IMR-90 (cell line): Measurements from ENCODE around the gene MYBPHL. TPM values are rescaled to one million over a fixed set of nuclear protein-coding genes. Genes with fewer than 3 reads are reported as not detected.
A peak's percentile ranks its signal among the peaks of the same experiment; 100 is the strongest.

ENCODE experiments used
- ATAC-seq: fragments of 200-7000 bp; cut with Tn5 transposase; 2 replicates; pipeline ENCODE4 v1.9.1; 2020; ENCODE audit warnings: low read depth, mild to moderate bottlenecking, moderate library complexity
- BruUV-seq: library from RNA; stranded (reverse); fragments of 400-500 nt; replicated peaks from 2 replicates; lab custom pipeline; 2021; lab: Mats Ljungman, UMichigan
- CTCF ChIA-PET: fragments of 300-600 bp; formaldehyde crosslinking; extraction: SDS; loops from one replicate; lab custom pipeline; 2021; ENCODE audit warnings: antibody characterized with exemption; lab: Yijun Ruan, JAX
- POLR2A ChIA-PET: fragments of 300-600 bp; sonication (Branson Sonifier 250); formaldehyde crosslinking; loops from one replicate; lab custom pipeline; 2022; ENCODE audit warnings: antibody characterized with exemption; ENCODE audit not compliant: unreplicated experiment; lab: Charles Lee
- DNase-seq: peaks from one replicate; pipeline ENCODE4 v3.0.0; 2013
- H2AFZ ChIP-seq: replicated peaks from 2 replicates; pipeline ENCODE3; 2013; ENCODE audit warnings: low read length, mild to moderate bottlenecking; ENCODE audit not compliant: poor library complexity
- H2AK5ac ChIP-seq: 2 replicates; pipeline ENCODE4 v1.6.1; 2013; ENCODE audit warnings: low read depth, low read length, inconsistent platforms
- H2AK9ac ChIP-seq: replicated peaks from 2 replicates; pipeline ENCODE3; 2013; ENCODE audit warnings: mild to moderate bottlenecking, low read depth, low read length, moderate library complexity; ENCODE audit not compliant: poor library complexity
- H2BK120ac ChIP-seq: 2 replicates; pipeline ENCODE4 v1.6.1; 2013; ENCODE audit warnings: low read depth, low read length, inconsistent platforms
- H2BK15ac ChIP-seq: 3 replicates; pipeline ENCODE4 v1.6.1; 2013; ENCODE audit warnings: low read depth, low read length, inconsistent platforms
- H2BK20ac ChIP-seq: 2 replicates; pipeline ENCODE4 v1.6.1; 2013; ENCODE audit warnings: low read depth, mild to moderate bottlenecking, inconsistent platforms, low read length, moderate library complexity
- H2BK5ac ChIP-seq: 2 replicates; pipeline ENCODE4 v1.6.1; 2013; ENCODE audit warnings: mild to moderate bottlenecking, low read depth, low read length, inconsistent platforms; ENCODE audit not compliant: poor library complexity, severe bottlenecking
- H3K14ac ChIP-seq: replicated peaks from 2 replicates; pipeline ENCODE4 v1.6.1; 2013; ENCODE audit warnings: low read depth, low read length, inconsistent platforms
- H3K18ac ChIP-seq: 2 replicates; pipeline ENCODE4 v1.6.1; 2013; ENCODE audit warnings: low read depth, low read length, control low read depth
- H3K23ac ChIP-seq: 2 replicates; pipeline ENCODE4 v1.6.1; 2013; ENCODE audit warnings: low read depth, low read length, inconsistent platforms
- H3K27ac ChIP-seq: 2 replicates; pipeline ENCODE4 v1.5.1; 2013; ENCODE audit warnings: mild to moderate bottlenecking, control low read depth, low read length; ENCODE audit not compliant: insufficient read depth
- H3K27me3 ChIP-seq: 2 replicates; pipeline ENCODE4 v1.6.1; 2013; ENCODE audit warnings: low read length; ENCODE audit not compliant: control insufficient read depth, insufficient read depth
- H3K36me3 ChIP-seq: 2 replicates; pipeline ENCODE4 v1.6.1; 2013; ENCODE audit warnings: low read length, mixed read lengths; ENCODE audit not compliant: control insufficient read depth, insufficient read depth
- H3K4ac ChIP-seq: 2 replicates; pipeline ENCODE4 v1.6.1; 2013; ENCODE audit warnings: low read depth, low read length, inconsistent platforms
- H3K4me1 ChIP-seq: 2 replicates; pipeline ENCODE4 v1.6.1; 2013; ENCODE audit warnings: low read length, mixed read lengths; ENCODE audit not compliant: control insufficient read depth, insufficient read depth
- H3K4me2 ChIP-seq: 2 replicates; pipeline ENCODE4 v1.6.1; 2013; ENCODE audit warnings: low read depth, mild to moderate bottlenecking, control low read depth, low read length, moderate library complexity
- H3K4me3 ChIP-seq: 2 replicates; pipeline ENCODE4 v1.5.1; 2013; ENCODE audit warnings: low read depth, mild to moderate bottlenecking, control low read depth, low read length, moderate library complexity; ENCODE audit not compliant: insufficient read depth
- H3K56ac ChIP-seq: 2 replicates; pipeline ENCODE4 v1.6.1; 2013; ENCODE audit warnings: low read length, inconsistent platforms; ENCODE audit not compliant: insufficient read depth; ENCODE audit errors: extremely low read depth
- H3K79me1 ChIP-seq, 2 experiments: 2 replicates each; pipeline ENCODE4 v1.6.1; 2013; ENCODE audit warnings: low read length in 2 of 2, inconsistent platforms in 1 of 2, low read depth in 1 of 2
- H3K9ac ChIP-seq: 2 replicates; pipeline ENCODE4 v1.6.1; 2013; ENCODE audit warnings: low read depth, low read length, control low read depth
- H3K9me1 ChIP-seq: 2 replicates; pipeline ENCODE4 v1.6.1; 2013; ENCODE audit warnings: low read length, inconsistent platforms; ENCODE audit not compliant: insufficient read depth
- H3K9me3 ChIP-seq: 2 replicates; pipeline ENCODE4 v1.6.1; 2013; ENCODE audit warnings: low read length; ENCODE audit not compliant: control insufficient read depth, insufficient read depth
- H4K20me1 ChIP-seq: 2 replicates; pipeline ENCODE4 v1.6.1; 2013; ENCODE audit warnings: low read length, inconsistent platforms; ENCODE audit not compliant: insufficient read depth
- H4K5ac ChIP-seq: 2 replicates; pipeline ENCODE4 v1.6.1; 2013; ENCODE audit warnings: mild to moderate bottlenecking, low read depth, low read length, control low read depth
- H4K8ac ChIP-seq, 2 experiments: 2 replicates each; pipeline ENCODE4 v1.6.1; 2013; ENCODE audit warnings: low read depth in 2 of 2, low read length in 2 of 2, control low read depth in 1 of 2, inconsistent platforms in 1 of 2
- H4K91ac ChIP-seq: 2 replicates; pipeline ENCODE4 v1.6.1; 2013; ENCODE audit warnings: low read depth, low read length, inconsistent platforms; ENCODE audit not compliant: insufficient read depth
- BHLHE40 ChIP-seq: fragments of 150-350 bp; IDR thresholded peaks from 2 replicates; pipeline ENCODE4 v1.6.1; 2016; ENCODE audit warnings: mild to moderate bottlenecking, low read depth, low read length
- CHD1 ChIP-seq: IDR thresholded peaks from 2 replicates; pipeline ENCODE4 v1.6.1; 2012; ENCODE audit warnings: low read depth, low read length, improper control_type of control experiment
- FOS ChIP-seq: fragments of 150-350 bp; IDR thresholded peaks from 2 replicates; pipeline ENCODE4 v1.6.1; 2016; ENCODE audit warnings: low read depth, low read length
- MAFK ChIP-seq: IDR thresholded peaks from 2 replicates; pipeline ENCODE4 v1.6.1; 2012; ENCODE audit warnings: low read depth, low read length, improper control_type of control experiment
- MAZ ChIP-seq: IDR thresholded peaks from 2 replicates; pipeline ENCODE4 v1.6.1; 2012; ENCODE audit warnings: low read depth, mild to moderate bottlenecking, low read length, improper control_type of control experiment, moderate library complexity, borderline replicate concordance
- MXI1 ChIP-seq: IDR thresholded peaks from 2 replicates; pipeline ENCODE4 v1.6.1; 2012; ENCODE audit warnings: low read depth, mild to moderate bottlenecking, low read length, moderate library complexity, borderline replicate concordance
- NFE2L2 ChIP-seq: fragments of 150-350 bp; IDR thresholded peaks from 2 replicates; pipeline ENCODE4 v1.6.1; 2016; ENCODE audit warnings: low read depth, mild to moderate bottlenecking, low read length
- POLR2A ChIP-seq: IDR thresholded peaks from 2 replicates; pipeline ENCODE4 v1.6.1; 2012; ENCODE audit warnings: mild to moderate bottlenecking, low read depth, low read length
- RAD21 ChIP-seq: IDR thresholded peaks from 2 replicates; pipeline ENCODE4 v1.6.1; 2012; ENCODE audit warnings: low read length, improper control_type of control experiment
- RCOR1 ChIP-seq: IDR thresholded peaks from 2 replicates; pipeline ENCODE4 v1.6.1; 2012; ENCODE audit warnings: mild to moderate bottlenecking, low read length, improper control_type of control experiment; ENCODE audit not compliant: insufficient replicate concordance
- RFX5 ChIP-seq: IDR thresholded peaks from 2 replicates; pipeline ENCODE4 v1.8.0; 2012; ENCODE audit warnings: low read depth, mild to moderate bottlenecking, low read length, moderate library complexity
- SMC3 ChIP-seq: fragments of 150-350 bp; IDR thresholded peaks from 2 replicates; pipeline ENCODE4 v1.6.1; 2016; ENCODE audit warnings: low read depth, mild to moderate bottlenecking, antibody characterized with exemption, low read length, moderate library complexity
- USF2 ChIP-seq: fragments of 150-350 bp; IDR thresholded peaks from 2 replicates; pipeline ENCODE4 v1.6.1; 2017; ENCODE audit warnings: mild to moderate bottlenecking, antibody characterized with exemption, low read length, low read depth
- WGBS, 2 experiments: methylation state at CpG; one replicate each; pipeline versions ENCODE4 v1.1.5 to v1.1.7; 2013; ENCODE audit warnings: missing lambda C conversion rate in 2 of 2; ENCODE audit not compliant: insufficient read length in 1 of 2; ENCODE audit errors: extremely low coverage in 2 of 2; 5-methylcytosine and 5-hydroxymethylcytosine counted together
- dilution Hi-C: fragments of 300-500 bp; cut with HindIII; formaldehyde crosslinking; loops from one replicate; pipeline ENCODE4 v1.14.3; 2018; ENCODE audit warnings: low sequenced_read_pairs; ENCODE audit not compliant: unreplicated experiment
- in situ Hi-C: fragments of 300-500 bp; cut with MboI; formaldehyde crosslinking; loops from 3 replicates; pipeline ENCODE4 v1.14.3; 2019; ENCODE audit warnings: low sequenced_read_pairs, inconsistent platforms, mixed read lengths
- intact Hi-C: fragments of 100-400 bp; cut with micrococcal nuclease; formaldehyde crosslinking; loops from 2 replicates; pipeline ENCODE4 v1.10.0; 2022
- polyA plus RNA-seq, 3 experiments: library from polyadenylated mRNA; depleted of rRNA; stranded (reverse); fragments of >200 nt; gene quantifications; 2 replicates each; pipeline ENCODE4 v1.2.3, GENCODE V29; 2012; ENCODE audit warnings: low replicate concordance in 1 of 3
- total RNA-seq: library from RNA; depleted of rRNA; stranded (reverse); fragments of >200 nt; gene quantifications from 2 replicates; pipeline ENCODE4 v1.2.3, GENCODE V29; 2012
- TF ChIP-seq, protein P1 (sequence below): conservative IDR thresholded peaks from 2 replicates; pipeline ENCODE4 v1.5.1; 2012; ENCODE audit warnings: mild to moderate bottlenecking, low read depth, low read length, improper control_type of control experiment

The MYBPHL gene
- total and polyA plus RNA-seq, 2 of the 4 experiments (the other 2 are of a cell fraction), result 0.07 TPM; not detected in 1

- peaks cover 22% of the 10 kb centered on the region for H3K4me1 ChIP-seq
- no peak overlapping the region for H2BK15ac ChIP-seq
- H3K9ac ChIP-seq, result no peak overlapping the region
- TF ChIP-seq, protein P1, sequence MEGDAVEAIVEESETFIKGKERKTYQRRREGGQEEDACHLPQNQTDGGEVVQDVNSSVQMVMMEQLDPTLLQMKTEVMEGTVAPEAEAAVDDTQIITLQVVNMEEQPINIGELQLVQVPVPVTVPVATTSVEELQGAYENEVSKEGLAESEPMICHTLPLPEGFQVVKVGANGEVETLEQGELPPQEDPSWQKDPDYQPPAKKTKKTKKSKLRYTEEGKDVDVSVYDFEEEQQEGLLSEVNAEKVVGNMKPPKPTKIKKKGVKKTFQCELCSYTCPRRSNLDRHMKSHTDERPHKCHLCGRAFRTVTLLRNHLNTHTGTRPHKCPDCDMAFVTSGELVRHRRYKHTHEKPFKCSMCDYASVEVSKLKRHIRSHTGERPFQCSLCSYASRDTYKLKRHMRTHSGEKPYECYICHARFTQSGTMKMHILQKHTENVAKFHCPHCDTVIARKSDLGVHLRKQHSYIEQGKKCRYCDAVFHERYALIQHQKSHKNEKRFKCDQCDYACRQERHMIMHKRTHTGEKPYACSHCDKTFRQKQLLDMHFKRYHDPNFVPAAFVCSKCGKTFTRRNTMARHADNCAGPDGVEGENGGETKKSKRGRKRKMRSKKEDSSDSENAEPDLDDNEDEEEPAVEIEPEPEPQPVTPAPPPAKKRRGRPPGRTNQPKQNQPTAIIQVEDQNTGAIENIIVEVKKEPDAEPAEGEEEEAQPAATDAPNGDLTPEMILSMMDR, result no peak
- no peak for TF ChIP-seq USF2
- TF ChIP-seq MAFK, result no peak
- TF ChIP-seq SMC3, result no peak
- no peak for TF ChIP-seq RFX5
- TF ChIP-seq BHLHE40, result no peak
- no peak for TF ChIP-seq MXI1
- no peak for TF ChIP-seq NFE2L2
- TF ChIP-seq POLR2A, result no peak
- no peak for TF ChIP-seq FOS
- TF ChIP-seq MAZ, result no peak
- TF ChIP-seq RAD21, result no peak
- TF ChIP-seq RCOR1, result no peak
- TF ChIP-seq CHD1, result no peak
- POLR2A ChIA-PET, result no interaction called here
- peak overlapping the region; percentile 80 for H4K5ac ChIP-seq
- no peak overlapping the region for H2AK5ac ChIP-seq
- no peaks in the 10 kb centered on the region; the same call in 1 of the 2 replicates for H3K9me1 ChIP-seq
- no peak overlapping the region for H3K4me2 ChIP-seq
- in situ Hi-C loops (no loop called here), dilution Hi-C loops (no loop called here), intact Hi-C loops (no loop called here)
- no TSS peak for BruUV-seq
- 95% methylated on average over 20 of the region's 33 CpGs; no CpG with 5 or more reads in 1 of the 2 experiments for WGBS, 2 experiments
- no peak for DNase-seq
- H3K23ac ChIP-seq, result peak overlapping the region; percentile 59; the same call in 1 of the 2 replicates
- H3K56ac ChIP-seq, result no peak overlapping the region; the same call in 1 of the 2 replicates
- 0 out of 2 replicates have a peak overlapping the region, but pooled peaks have one; percentile 82 for H3K14ac ChIP-seq
- H2AK9ac ChIP-seq, result peak overlapping the region; percentile 95
- no peaks in the 10 kb centered on the region for H3K36me3 ChIP-seq
- ATAC-seq, result peak; percentile 6; the same call in 1 of the 2 replicates
- no peaks in the 10 kb centered on the region for H4K20me1 ChIP-seq
- H2BK5ac ChIP-seq, result no peak overlapping the region
- 0 out of 2 replicates have a peak overlapping the region, but pooled peaks have one; percentile 12 for H3K27ac ChIP-seq
- H3K27me3 ChIP-seq, result no peaks in the 10 kb centered on the region
- H3K79me1 ChIP-seq, result 0 out of 4 replicates have a peak, but pooled peaks cover 0 to 8% of the 10 kb centered on the region in 2 experiments
- peak overlapping the region; percentile 74; the same call in 1 of the 2 replicates for H2BK120ac ChIP-seq
- no peak overlapping the region for H4K91ac ChIP-seq
- H3K4ac ChIP-seq, result peak overlapping the region; percentile 57
- H4K8ac ChIP-seq, result peak overlapping the region; percentile 84 to 87
- H3K18ac ChIP-seq, result peak overlapping the region; percentile 34; the same call in 1 of the 2 replicates
- CTCF ChIA-PET, result interaction anchor here (1.2 to 1.3 kb wide), 2 partner anchors 11 to 52 kb away, joined by 3 to 6 read pairs; no protein-coding TSS in a partner anchor
- H3K4me3 ChIP-seq, result no peak overlapping the region
- peak overlapping the region; percentile 89 for H2AFZ ChIP-seq
- 0 out of 2 replicates have a peak overlapping the region, but pooled peaks have one; percentile 34 for H2BK20ac ChIP-seq
- no peaks in the 10 kb centered on the region for H3K9me3 ChIP-seq
Measured at GRCh38 chr1:109252893-109253802, 53.7 kb downstream of the MYBPHL start.
